Inflammatory macrophage (primary cell): ENCODE measurements around the gene ATG16L1.

Source experiments
- DNase-seq, 2 donors: peaks; one replicate each; pipeline ENCODE4 v3.0.0-alpha.2; 2020 to 2022

ATG16L1 gene

DNA sequence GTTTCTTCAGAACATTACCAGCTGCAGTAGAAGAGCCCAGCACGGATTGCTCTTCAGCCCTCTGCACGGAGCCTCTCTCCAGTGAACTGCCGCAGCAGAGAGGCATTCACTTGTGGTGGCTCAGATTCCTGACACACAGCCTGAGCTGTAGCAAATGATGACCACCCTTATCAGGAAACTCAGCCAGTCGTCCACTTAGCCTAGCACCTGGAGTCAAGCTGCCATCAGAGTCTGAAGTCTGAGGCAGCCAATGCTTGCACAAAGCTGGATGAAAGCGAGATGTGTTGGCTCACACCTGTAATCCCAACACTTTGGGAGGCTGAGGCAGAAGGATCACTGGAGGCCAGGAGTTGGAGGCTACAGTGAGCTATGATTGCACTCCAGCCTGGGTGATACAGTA, 44.4 kb downstream of the ATG16L1 start:
- no peak for DNase-seq

DNA sequence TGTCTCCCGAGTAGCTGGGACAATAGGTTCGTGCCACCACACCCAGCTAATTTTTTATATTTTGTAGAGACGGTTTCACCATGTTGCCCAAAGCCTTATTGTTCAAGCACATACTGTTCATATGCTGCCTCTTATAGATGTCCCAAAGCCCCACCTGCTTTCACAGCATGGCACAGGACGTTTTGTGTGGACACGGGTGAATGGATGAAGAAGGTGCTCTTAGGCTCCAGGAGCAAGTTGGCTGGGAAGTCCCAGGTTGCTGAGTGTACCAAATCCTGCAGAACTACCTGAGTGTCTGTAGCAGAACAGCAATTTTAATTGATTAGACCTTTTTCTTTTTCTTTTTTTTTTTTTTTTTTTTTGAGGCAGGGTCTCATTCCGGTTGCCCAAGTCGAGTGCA, 45.6 kb downstream of the ATG16L1 start:
- no peak for DNase-seq

DNA sequence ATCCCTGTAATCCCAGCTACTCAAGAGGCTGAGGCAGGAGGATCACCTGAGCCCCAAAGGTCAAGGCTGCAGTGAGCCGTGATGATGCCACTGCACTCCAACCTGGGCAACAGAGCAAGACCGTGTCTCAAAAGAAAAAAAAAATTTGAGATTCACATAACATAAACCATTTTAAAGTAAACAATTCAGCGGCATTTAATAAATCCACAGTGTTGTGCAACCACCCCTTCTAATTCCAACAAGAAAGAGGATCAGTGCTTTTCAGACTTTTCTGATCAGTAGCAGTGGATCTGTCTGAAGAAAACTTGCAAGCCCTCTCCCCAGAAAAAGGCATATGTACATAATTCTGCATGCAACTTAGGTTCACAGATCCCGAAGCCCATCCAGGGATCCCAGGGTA, 48.9 kb downstream of the ATG16L1 start:
- no peak for DNase-seq

DNA sequence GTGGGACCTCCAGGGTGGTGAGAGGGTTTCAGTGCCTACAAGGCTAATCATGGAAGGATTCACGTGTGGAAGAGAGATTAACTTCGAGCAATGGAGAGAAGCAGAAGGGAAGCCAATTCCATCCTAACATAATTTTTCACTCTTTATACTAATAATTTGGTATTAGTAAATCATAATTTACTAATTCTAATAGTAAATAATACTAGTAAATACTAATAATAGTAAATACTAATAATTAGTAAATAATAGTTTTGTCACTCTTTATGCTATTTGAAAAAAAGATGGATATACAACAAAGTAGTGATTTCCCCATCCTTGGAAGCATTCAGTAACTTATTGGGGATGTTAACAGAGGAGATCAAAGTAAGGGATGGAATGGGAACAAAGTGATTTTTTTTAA, 49.8 kb downstream of the ATG16L1 start:
- DNase-seq, result no peak

DNA sequence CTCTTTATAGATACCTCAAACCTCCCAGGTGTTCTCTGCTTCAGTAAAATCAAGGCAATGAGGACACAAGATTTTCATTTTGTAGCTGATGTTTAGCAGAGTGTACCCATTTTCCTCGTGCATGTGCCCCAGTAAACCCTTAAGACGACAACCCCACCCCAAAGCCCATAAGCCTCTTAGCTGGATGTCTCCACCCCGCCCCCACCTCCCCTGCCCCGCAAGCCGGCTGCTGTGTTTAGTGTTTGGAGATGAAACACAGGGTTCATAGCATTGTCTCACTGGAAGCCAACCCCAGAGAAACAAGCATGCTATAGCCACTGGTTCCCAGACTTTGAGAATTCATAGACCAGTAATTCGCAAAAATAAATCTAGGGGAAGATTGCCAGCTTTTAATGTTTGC, 50.3 kb downstream of the ATG16L1 start:
- DNase-seq, result no peak

DNA sequence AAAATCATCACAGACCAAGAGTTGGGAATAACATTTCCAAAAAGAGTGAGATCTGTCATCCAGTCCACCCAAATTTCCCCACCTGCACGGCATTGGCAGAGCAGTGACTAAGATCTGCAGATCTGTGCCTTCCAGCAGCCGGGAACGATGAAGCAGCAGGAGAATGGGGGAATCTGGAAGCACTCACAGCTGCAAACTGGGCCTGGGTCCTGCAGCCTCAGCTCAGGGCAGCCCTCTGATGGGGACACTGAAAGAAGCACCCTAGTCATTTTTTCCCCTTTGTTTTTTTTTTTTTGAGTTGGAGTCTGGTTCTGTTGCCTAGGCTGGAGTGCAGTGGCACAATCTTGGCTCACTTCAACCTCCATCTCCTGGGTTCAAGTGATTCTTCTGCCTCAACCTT, 51.8 kb downstream of the ATG16L1 start:
- DNase-seq, result no peak

- no peak for DNase-seq
Measured at GRCh38 chr2:233307565-233307964, 56.1 kb downstream of the ATG16L1 start, which contains the start of gene SAG. Gene SAG (plus strand): TSS chr2:233307816. CDS start chr2:233309190, 1,374 bp downstream.

- DNase-seq, result no peak
Measured at GRCh38 chr2:233311241-233311926, 59.9 kb downstream of the ATG16L1 start.

DNA sequence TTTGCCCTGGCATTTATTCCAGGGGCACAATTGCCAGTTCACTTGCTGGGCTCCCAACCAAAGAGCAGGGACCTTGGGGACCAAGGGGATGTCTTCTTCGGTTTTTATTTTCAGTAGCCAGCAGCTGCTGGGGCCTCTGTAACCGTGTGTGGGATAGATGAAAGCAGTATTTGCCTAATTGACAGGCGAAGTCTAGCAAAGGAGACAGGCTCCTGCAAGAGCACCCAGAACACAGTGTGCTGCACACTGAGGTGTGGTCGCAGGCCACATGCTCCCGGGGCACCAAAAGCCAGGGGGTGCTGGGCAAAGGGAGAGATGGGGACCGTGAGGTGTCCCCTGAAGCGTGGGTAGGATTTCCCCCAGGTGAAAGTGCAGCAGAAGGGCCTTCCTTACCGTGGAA, 61.4 kb downstream of the ATG16L1 start:
- DNase-seq, result no peak

GRCh38 chr2:233314180-233314925, 62.9 kb downstream of the ATG16L1 start:
- no peak for DNase-seq

GRCh38 chr2:233317196-233317943, 65.9 kb downstream of the ATG16L1 start:
- no peak for DNase-seq

GRCh38 chr2:233319256-233319655, 67.8 kb downstream of the ATG16L1 start:
- DNase-seq, result no peak

DNA sequence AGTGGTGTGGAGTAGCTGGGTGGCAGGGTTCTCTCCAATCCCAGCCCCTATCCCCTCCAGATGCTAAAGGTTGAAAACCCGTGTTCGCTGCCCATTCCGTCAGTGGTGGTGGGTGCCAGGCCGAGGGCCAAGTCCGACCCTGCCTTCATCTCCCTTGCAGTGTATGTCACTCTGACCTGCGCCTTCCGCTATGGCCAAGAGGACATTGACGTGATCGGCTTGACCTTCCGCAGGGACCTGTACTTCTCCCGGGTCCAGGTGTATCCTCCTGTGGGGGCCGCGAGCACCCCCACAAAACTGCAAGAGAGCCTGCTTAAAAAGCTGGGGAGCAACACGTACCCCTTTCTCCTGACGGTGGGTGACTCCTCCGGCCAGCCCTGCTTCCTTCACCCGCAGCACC, 69.0 kb downstream of the ATG16L1 start:
- no peak for DNase-seq

- DNase-seq, result no peak
Measured at GRCh38 chr2:233321166-233321565, 69.7 kb downstream of the ATG16L1 start.

- no peak for DNase-seq
Measured at GRCh38 chr2:233323851-233324250, 72.4 kb downstream of the ATG16L1 start.

GRCh38 chr2:233325256-233325655, 73.8 kb downstream of the ATG16L1 start:
- no peak for DNase-seq

DNA sequence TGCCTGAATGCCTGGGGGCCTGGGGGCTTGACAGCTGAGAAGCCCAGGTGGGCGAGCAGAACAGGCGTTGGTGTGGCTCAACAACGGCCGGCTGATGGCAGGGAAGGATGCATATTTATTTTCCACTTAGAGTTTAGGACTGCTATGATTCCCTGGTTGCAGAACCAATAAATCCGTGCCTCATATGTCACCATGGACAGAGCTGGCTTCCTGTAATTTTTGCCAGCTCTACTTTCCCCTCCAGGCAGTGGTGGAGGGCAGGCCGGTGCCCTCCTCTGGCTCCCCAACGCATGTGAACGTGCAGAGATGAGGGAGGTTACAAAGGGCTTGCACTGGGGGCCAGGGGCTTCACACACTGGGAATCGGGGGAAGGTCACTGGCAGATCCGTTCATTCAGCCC, 74.3 kb downstream of the ATG16L1 start:
- no peak for DNase-seq

GRCh38 chr2:233326500-233326899, 75.0 kb downstream of the ATG16L1 start:
- DNase-seq, result no peak

GRCh38 chr2:233328922-233329321, 77.4 kb downstream of the ATG16L1 start:
- no peak for DNase-seq

- no peak for DNase-seq
Measured at GRCh38 chr2:233329489-233330135, 78.1 kb downstream of the ATG16L1 start.

DNA sequence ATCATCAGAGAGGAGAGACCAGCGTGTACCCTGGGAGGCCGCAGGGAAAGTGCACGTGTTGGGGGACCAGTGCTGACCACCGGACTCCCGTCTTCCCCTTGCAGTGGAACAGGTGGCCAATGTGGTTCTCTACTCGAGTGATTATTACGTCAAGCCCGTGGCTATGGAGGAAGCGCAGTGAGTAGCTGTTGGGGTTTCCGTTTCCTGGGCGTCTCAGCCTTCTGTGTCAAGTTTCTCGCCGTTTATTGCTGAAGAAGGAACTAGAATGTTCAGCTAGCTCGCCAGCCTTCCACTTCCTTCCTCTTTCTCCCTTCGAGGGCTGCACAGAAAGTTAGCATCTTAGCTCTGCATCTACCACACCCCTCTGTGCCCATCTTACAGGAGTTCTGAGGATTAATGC, 80.1 kb downstream of the ATG16L1 start:
- peak; percentile 95 to 98 for DNase-seq

GRCh38 chr2:233332125-233332524, 80.7 kb downstream of the ATG16L1 start:
- DNase-seq, result no peak

DNA sequence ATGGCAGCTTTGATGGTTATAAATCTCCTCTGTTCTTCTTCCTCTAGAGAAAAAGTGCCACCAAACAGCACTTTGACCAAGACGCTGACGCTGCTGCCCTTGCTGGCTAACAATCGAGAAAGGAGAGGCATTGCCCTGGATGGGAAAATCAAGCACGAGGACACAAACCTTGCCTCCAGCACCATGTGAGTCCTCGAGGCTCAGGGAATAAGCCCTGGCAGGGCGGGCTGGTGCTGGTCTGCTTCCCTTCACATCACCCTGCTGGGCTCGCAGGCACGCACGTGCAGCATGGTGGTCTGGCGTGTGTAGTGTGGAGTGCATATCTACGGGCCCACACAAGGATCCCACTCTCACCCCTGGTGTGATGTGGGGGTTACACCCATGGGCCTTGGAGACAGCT, 83.4 kb downstream of the ATG16L1 start:
- DNase-seq, result no peak
